ENCODE measurements around the gene FRYL.

GRCh38 chr4:48604527-48604926 is 175.6 kb downstream of the FRYL start:
- no peak for TF ChIP-seq POLR2A (IDR thresholded peaks at IDR 0.05)
- no peak for TF ChIP-seq CTCF (IDR thresholded peaks at IDR 0.05)

Measured in lower leg skin (tissue), 3 donors.